H1 (cell line): ENCODE measurements around the gene CXCL3. TPM values are rescaled to one million over a fixed set of nuclear protein-coding genes. Genes with fewer than 3 reads are reported as not detected.

Experiments
- CTCF ChIA-PET: fragments of 300-600 bp; sonication (Branson Sonifier 250); formaldehyde crosslinking; loops from one replicate; lab custom pipeline; 2021; ENCODE audit not compliant: partially characterized antibody; lab: Charles Lee
- POLR2A ChIA-PET: fragments of 300-600 bp; sonication (Branson Sonifier 250); formaldehyde crosslinking; loops from one replicate; lab custom pipeline; 2021; ENCODE audit warnings: inconsistent platforms; ENCODE audit not compliant: partially characterized antibody; lab: Charles Lee
- DNase-seq, 2 experiments: peaks; one replicate each; pipeline versions ENCODE4 v3.0.0 to v3.0.0-alpha.2; 2010 to 2022; ENCODE audit warnings: low spot score in 2 of 2, low read depth in 1 of 2, mixed read lengths in 1 of 2
- FAIRE-seq: peaks from 2 replicates; lab custom pipeline; 2011; peaks lifted over from hg19 to GRCh38; lab: Jason Lieb, UNC
- H2AFZ ChIP-seq: 2 replicates; pipeline ENCODE4 v1.8.1; 2012; ENCODE audit warnings: low read length, inconsistent platforms
- H2AK5ac ChIP-seq: 2 replicates; pipeline ENCODE4 v1.6.1; 2013; ENCODE audit warnings: low read depth, low read length
- H2BK120ac ChIP-seq: replicated peaks from 2 replicates; pipeline ENCODE3; 2013; ENCODE audit warnings: low read depth, low read length, inconsistent platforms
- H2BK12ac ChIP-seq: 2 replicates; pipeline ENCODE4 v1.6.1; 2013; ENCODE audit warnings: low read depth, low read length
- H2BK15ac ChIP-seq: 2 replicates; pipeline ENCODE4 v1.6.1; 2013; ENCODE audit warnings: low read length
- H2BK20ac ChIP-seq: 2 replicates; pipeline ENCODE4 v1.6.1; 2013; ENCODE audit warnings: low read length
- H2BK5ac ChIP-seq: 2 replicates; pipeline ENCODE4 v1.6.1; 2013; ENCODE audit warnings: low read depth, low read length
- H3K14ac ChIP-seq: 2 replicates; pipeline ENCODE4 v1.6.1; 2013; ENCODE audit warnings: inconsistent platforms; ENCODE audit not compliant: insufficient read length
- H3K18ac ChIP-seq: 2 replicates; pipeline ENCODE4 v1.6.1; 2013; ENCODE audit warnings: low read length; ENCODE audit errors: extremely low read depth
- H3K23ac ChIP-seq: 2 replicates; pipeline ENCODE4 v1.6.1; 2013; ENCODE audit warnings: inconsistent platforms; ENCODE audit not compliant: insufficient read length
- H3K23me2 ChIP-seq: 2 replicates; pipeline ENCODE4 v1.6.1; 2013; ENCODE audit warnings: low read depth, low read length
- H3K27ac ChIP-seq: 2 replicates; pipeline ENCODE4 v1.6.1; 2011; ENCODE audit warnings: low read depth, low read length, inconsistent platforms
- H3K27me3 ChIP-seq, 4 experiments: replicated peaks in 1 of 4; 1 replicate in 1 of 4; 2 replicates in 3 of 4; pipeline versions ENCODE4 v1.6.1 to v1.8.1; 2011 to 2013; ENCODE audit warnings: low read length in 3 of 4, mild to moderate bottlenecking in 3 of 4, inconsistent platforms in 2 of 4, mixed read lengths in 2 of 4, moderate library complexity in 1 of 4; ENCODE audit not compliant: control insufficient read depth in 3 of 4, insufficient read depth in 3 of 4; ENCODE audit errors: extremely low read depth in 1 of 4
- H3K36me3 ChIP-seq, 4 experiments: 2 replicates each; pipeline versions ENCODE4 v1.6.1 to v1.8.1; 2011 to 2013; ENCODE audit warnings: mild to moderate bottlenecking in 4 of 4, low read length in 3 of 4, moderate library complexity in 2 of 4, control low read depth in 1 of 4, inconsistent platforms in 1 of 4; ENCODE audit not compliant: insufficient read depth in 4 of 4, control insufficient read depth in 2 of 4
- H3K4ac ChIP-seq: replicated peaks from 2 replicates; pipeline ENCODE3; 2013; ENCODE audit warnings: low read length, low read depth, mixed read lengths, inconsistent platforms; ENCODE audit not compliant: insufficient read length
- H3K4me1 ChIP-seq, 4 experiments: replicated peaks in 1 of 4; 1 replicate in 1 of 4; 2 replicates in 3 of 4; pipeline versions ENCODE4 v1.6.1 to v1.8.1; 2011 to 2013; ENCODE audit warnings: low read length in 3 of 4, inconsistent platforms in 2 of 4, mixed read lengths in 1 of 4; ENCODE audit not compliant: insufficient read depth in 4 of 4, control insufficient read depth in 3 of 4
- H3K4me2 ChIP-seq, 2 experiments: 2 replicates each; pipeline versions ENCODE4 v1.6.1 to v1.8.1; 2011 to 2013; ENCODE audit warnings: low read depth in 2 of 2, low read length in 2 of 2, control low read depth in 1 of 2, inconsistent platforms in 1 of 2, mild to moderate bottlenecking in 1 of 2; ENCODE audit not compliant: insufficient read depth in 1 of 2
- H3K4me3 ChIP-seq, 4 experiments: fragments of 200-600, 300-600 bp in 1 of 4; sonication (generic), shearing (Covaris generic), sonication (Bioruptor Twin) in 1 of 4; 2 replicates each; pipeline versions ENCODE4 v1.5.1 to v1.8.1; 2011 to 2016; ENCODE audit warnings: low read length in 4 of 4, low read depth in 3 of 4, control low read depth in 2 of 4, inconsistent platforms in 2 of 4, mild to moderate bottlenecking in 2 of 4, mixed read lengths in 1 of 4, moderate library complexity in 1 of 4; ENCODE audit not compliant: insufficient read depth in 2 of 4; ENCODE audit errors: extremely low read depth in 1 of 4
- H3K56ac ChIP-seq: replicated peaks from 2 replicates; pipeline ENCODE3; 2013; ENCODE audit warnings: low read depth, mild to moderate bottlenecking, mixed read lengths, low read length, inconsistent platforms; ENCODE audit not compliant: insufficient read length
- H3K79me1 ChIP-seq: 2 replicates; pipeline ENCODE4 v1.6.1; 2013; ENCODE audit warnings: low read depth, low read length, control low read depth
- H3K79me2 ChIP-seq, 2 experiments: 2 replicates each; pipeline versions ENCODE4 v1.6.1 to v1.8.1; 2012 to 2013; ENCODE audit warnings: low read length in 2 of 2, mild to moderate bottlenecking in 2 of 2, inconsistent platforms in 1 of 2; ENCODE audit not compliant: insufficient read depth in 2 of 2, control insufficient read depth in 1 of 2
- H3K9ac ChIP-seq, 4 experiments: replicated peaks in 1 of 4; 1 replicate in 1 of 4; 2 replicates in 3 of 4; pipeline versions ENCODE4 v1.6.1 to v1.8.1; 2011 to 2013; ENCODE audit warnings: low read depth in 3 of 4, low read length in 3 of 4, control low read depth in 2 of 4, mild to moderate bottlenecking in 2 of 4, moderate library complexity in 2 of 4, inconsistent platforms in 1 of 4; ENCODE audit errors: extremely low read depth in 1 of 4
- H3K9me3 ChIP-seq, 2 experiments: 2 replicates each; pipeline versions ENCODE4 v1.6.1 to v1.8.1; 2012 to 2013; ENCODE audit warnings: mild to moderate bottlenecking in 2 of 2, moderate library complexity in 2 of 2, control low read depth in 1 of 2, inconsistent platforms in 1 of 2, low read depth in 1 of 2, low read length in 1 of 2, mixed read lengths in 1 of 2; ENCODE audit not compliant: insufficient read depth in 2 of 2
- H4K20me1 ChIP-seq, 2 experiments: replicated peaks in 1 of 2; 2 replicates each; pipeline versions ENCODE3 to v1.8.1; 2011 to 2013; ENCODE audit warnings: inconsistent platforms in 2 of 2, low read length in 2 of 2, mild to moderate bottlenecking in 1 of 2; ENCODE audit not compliant: insufficient read depth in 2 of 2, control insufficient read depth in 1 of 2
- H4K5ac ChIP-seq: 2 replicates; pipeline ENCODE4 v1.6.1; 2013; ENCODE audit warnings: low read length, low read depth, mixed read lengths, inconsistent platforms; ENCODE audit not compliant: insufficient read length
- H4K8ac ChIP-seq: 2 replicates; pipeline ENCODE4 v1.8.0; 2013; ENCODE audit warnings: mild to moderate bottlenecking, moderate library complexity, low read length, inconsistent platforms; ENCODE audit not compliant: insufficient read depth; ENCODE audit errors: extremely low read depth
- H4K91ac ChIP-seq: replicated peaks from 2 replicates; pipeline ENCODE3; 2013; ENCODE audit warnings: low read length, mixed read lengths, inconsistent platforms; ENCODE audit not compliant: insufficient read length
- WGBS, 2 experiments: shearing (Covaris generic) in 1 of 2; methylation state at CpG; one replicate each; pipeline versions ENCODE4 v1.1.6 to v1.1.7; 2013 to 2015; ENCODE audit warnings: low lambda C conversion rate in 2 of 2, mixed read lengths in 2 of 2, inconsistent platforms in 1 of 2, low coverage in 1 of 2, missing lambda C conversion rate in 1 of 2; ENCODE audit not compliant: insufficient replicate concordance in 2 of 2, insufficient coverage in 1 of 2, insufficient read length in 1 of 2; ENCODE audit errors: extremely low coverage in 1 of 2, missing lambda C conversion rate in 1 of 2; 5-methylcytosine and 5-hydroxymethylcytosine counted together
- polyA plus RNA-seq, 7 experiments: library from polyadenylated mRNA; depleted of rRNA in 3 of 7; stranded (reverse) in 5 of 7; unstranded in 2 of 7; fragments of >200 nt in 5 of 7; fragments of 200-250 nt in 2 of 7; gene quantifications; 1 replicate in 5 of 7; 2 replicates in 1 of 7; 4 replicates in 1 of 7; pipeline versions ENCODE4 v1.2.1 to v1.2.3, GENCODE V29; 2011 to 2013; ENCODE audit warnings: missing spikeins in 2 of 7, mixed read lengths in 2 of 7
- total RNA-seq: library from RNA; stranded (reverse); fragmentation: NEBNext Ultra II Directional; extraction: Animal tissue kit (Norgen Biotek cat#: 25700); gene quantifications from 2 replicates; pipeline ENCODE4 v1.2.1, GENCODE V29; 2021

Gene CXCL3
- total and polyA plus RNA-seq, 2 of the 8 experiments (the other 6 are each of a cell fraction or from before 2014, with no cell fraction given) = 3.1 to 5.2 TPM

DNA sequence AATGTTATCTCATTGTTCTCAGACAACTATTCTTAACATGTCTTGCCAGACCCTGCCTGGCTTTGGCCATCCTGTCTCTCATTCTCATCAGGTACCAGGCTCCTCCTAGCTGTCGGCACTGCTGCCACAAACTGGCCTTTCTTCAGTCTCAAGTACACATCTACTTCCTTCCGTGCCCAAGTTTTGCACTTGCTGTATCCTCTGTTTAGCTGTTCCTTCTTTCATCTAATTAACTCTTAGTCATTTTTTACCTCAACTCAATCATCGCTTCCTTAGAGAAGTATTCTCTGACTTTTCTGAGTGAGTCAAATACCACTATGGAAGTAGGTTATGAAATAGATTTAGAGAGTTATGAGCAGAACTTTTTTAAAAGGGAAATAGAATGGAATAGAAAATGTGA, 19.7 kb downstream of the CXCL3 start:
- Histone ChIP-seq H2BK120ac (no peak overlapping the region), H3K4me1 (no peaks in the 10 kb centered on the region), H4K20me1 (no peaks in the 10 kb centered on the region), H3K79me2 (no peaks in the 10 kb centered on the region), H3K79me1 (no peaks in the 10 kb centered on the region), H3K27ac (no peak overlapping the region), H2BK5ac (no peak overlapping the region), H3K4me2 (no peak overlapping the region), H3K4ac (no peak overlapping the region), H3K36me3 (no peaks in the 10 kb centered on the region), H3K4me3 (no peak overlapping the region), H4K8ac (no peak overlapping the region), H2BK15ac (no peak overlapping the region), H2AK5ac (no peak overlapping the region), H4K5ac (no peak overlapping the region), H3K9me3 (no peaks in the 10 kb centered on the region), H2BK20ac (no peak overlapping the region), H3K9ac (no peak overlapping the region), H3K18ac (no peak overlapping the region), H3K23ac (no peak overlapping the region), H4K91ac (no peak overlapping the region), H2BK12ac (no peak overlapping the region), H3K23me2 (no peaks in the 10 kb centered on the region), H3K14ac (no peak overlapping the region), H2AFZ (no peak overlapping the region), H3K27me3 (no peaks in the 10 kb centered on the region), H3K56ac (no peak overlapping the region)
- POLR2A ChIA-PET = interaction anchor here (2.1 kb wide), 1 partner anchor 19 kb away, joined by 6 read pairs; the partner anchor contains the start of gene CXCL3
- FAIRE-seq (no peak), DNase-seq (no peak)
- CTCF ChIA-PET = interaction anchor here (1.3 to 1.6 kb wide), 5 partner anchors 20 to 573 kb away, joined by 3 to 4 read pairs (median 4); partner anchors contain the start of genes CXCL2 and CXCL5
- WGBS, 2 experiments = 90% methylated on average over 3 of the region's 3 CpGs; no CpG with 5 or more reads in 1 of the 2 experiments
